Skin of body (tissue), 2 donors: ENCODE data around the gene DNAJC15. TPM values are rescaled to one million over a fixed set of nuclear protein-coding genes. Genes with fewer than 3 reads are reported as not detected.
"Not testable (repeated sequence)": the region's sequence is repeated elsewhere in the genome, so short reads cannot be mapped to it uniquely, and the experiment has no call there.

Source experiments
- DNase-seq: peaks from one replicate; lab custom pipeline; 2025; lab: John Stamatoyannopoulos, UW
- total RNA-seq: library from RNA; depleted of rRNA; stranded (reverse); fragments of >200 nt; gene quantifications from one replicate; pipeline ENCODE4 v1.2.3, GENCODE V29; 2014

The DNAJC15 gene
- total RNA-seq, 1 donor from 2014 or later = 9.6 TPM

- no peak for DNase-seq
Observed at GRCh38 chr13:43003729-43004128, 19.7 kb upstream of the DNAJC15 start.

- DNase-seq = no peak
Observed at GRCh38 chr13:43005460-43006236, 17.7 kb upstream of the DNAJC15 start.

DNA sequence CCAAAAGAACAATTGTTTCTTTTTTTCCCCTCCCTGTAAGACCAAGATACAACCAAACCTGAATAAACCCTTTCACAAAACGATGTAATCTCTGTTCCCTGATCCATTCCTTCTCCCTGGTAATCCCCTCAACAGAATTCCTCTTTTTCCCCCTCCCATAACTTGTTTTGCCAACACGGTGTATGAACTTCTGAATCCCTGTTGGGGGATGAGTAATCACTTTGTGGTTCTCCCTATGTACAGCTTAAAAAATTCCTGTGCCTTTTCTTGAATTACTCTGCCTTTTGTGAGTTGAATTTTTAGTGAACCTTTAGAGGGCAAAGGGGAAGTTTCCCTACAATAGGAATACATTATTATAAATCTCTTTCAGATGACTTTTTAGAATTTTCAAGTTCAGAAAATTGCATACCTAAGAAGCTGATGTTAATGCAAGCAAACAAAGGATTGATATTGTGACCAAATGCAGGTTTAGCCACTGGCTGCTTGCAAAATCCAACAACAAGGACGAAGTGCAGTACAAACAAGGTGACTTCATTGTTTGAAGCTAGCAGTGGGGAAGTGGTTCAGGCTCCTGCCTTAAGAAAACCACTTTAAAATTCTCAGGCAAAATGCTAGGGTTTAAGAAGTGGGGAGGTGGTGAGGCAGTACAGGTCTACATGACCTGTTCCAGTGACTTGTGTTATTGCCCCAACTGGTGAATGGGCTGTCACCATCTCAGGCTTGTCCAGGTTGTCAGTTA lies 16.3 kb upstream of the DNAJC15 start:
- no peak for DNase-seq

GRCh38 chr13:43008596-43008995 lies 14.8 kb upstream of the DNAJC15 start:
- DNase-seq = no peak

DNA sequence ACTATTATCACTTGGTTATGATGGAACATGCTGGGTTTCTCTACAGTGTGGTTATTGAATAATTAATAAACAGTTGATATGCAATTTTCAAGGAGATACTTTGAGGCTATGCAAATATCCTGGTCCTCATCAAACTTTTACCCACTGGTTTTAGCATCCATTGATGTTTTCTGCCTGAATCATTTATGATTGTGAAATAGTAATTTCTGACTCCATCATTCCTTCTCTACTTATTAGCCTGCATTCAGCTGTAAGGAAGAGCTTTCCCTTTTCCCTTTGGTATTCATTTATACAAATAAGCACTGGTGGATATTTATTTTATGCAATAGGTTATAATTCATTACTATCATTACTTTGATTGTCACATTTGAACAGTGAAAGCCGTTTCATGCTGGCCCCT lies 13.9 kb upstream of the DNAJC15 start:
- no peak for DNase-seq

- no peak for DNase-seq
Observed at GRCh38 chr13:43014162-43014561, 9.2 kb upstream of the DNAJC15 start.

DNA sequence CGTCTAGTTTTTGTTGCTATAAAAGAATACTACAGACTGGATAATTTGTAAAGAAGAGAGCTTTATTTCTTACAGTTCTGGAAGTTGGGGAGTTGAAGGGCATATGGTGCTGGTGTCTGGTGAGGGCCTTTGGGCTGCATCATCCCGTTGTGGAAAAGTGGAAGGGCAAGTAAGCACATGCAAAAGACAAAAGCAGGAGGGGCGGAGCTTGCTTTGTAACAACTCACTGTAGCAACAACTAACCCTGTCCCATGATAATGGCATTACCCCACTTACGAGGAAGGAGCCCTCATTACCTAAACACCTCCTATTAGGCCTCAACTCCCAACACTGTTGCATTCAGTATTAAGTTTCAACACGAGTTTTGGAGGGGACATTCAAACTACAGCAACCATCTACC lies 7.2 kb upstream of the DNAJC15 start:
- DNase-seq = no peak

GRCh38 chr13:43019811-43020210 lies 3.6 kb upstream of the DNAJC15 start:
- no peak for DNase-seq

DNA sequence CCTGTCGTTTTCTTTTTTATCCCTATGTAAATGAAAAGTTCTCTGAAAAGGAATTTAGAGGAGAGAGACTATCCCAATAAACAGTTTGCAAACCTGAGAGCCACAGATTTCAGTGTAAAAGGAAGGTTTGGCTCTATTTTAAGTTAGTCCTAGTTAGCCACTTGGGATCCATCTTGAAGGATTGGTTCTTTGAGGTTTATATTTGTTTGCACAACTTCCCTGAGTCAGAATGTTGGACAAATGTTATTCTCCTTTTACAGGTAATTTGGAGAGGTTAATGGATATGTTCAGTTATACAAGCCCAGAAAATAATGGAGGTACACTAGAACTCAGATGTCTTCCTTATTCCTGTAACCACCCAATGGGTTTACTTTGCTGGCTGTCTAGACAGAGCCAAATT lies 2.6 kb upstream of the DNAJC15 start:
- DNase-seq = no peak

DNA sequence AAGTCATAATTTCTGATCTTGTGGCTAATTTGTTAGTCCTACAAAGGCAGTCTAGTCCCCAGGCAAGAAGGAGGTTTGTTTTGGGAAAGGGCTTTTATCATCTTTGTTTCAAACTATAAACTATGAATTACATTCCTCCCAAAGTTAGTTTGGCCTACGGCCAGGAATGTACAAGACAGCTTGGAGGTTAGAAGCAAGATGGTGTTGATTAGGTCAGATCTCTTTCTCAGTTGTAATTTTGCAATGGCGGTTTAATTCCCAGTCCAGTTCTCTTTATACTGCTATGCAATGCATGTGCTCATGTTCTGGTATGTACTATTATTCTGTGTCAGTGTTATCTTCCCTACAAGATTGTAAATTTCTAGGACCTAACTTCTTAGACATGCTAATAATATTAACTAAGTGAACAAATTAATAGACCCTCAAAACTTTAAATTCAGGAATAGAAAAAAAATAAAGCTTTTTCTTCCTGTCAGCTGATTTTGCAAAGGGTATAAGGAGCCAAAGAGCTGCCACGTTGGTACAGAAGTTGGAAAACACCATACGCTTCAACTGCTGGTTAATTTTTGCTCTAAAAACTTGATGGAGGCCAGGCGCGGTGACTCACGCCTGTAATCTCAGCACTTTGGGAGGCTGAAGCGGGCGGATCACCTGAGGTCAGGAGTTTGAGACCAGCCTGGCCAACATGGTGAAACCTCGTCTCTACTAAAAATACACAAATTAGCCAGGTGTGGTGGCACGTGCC lies 1.3 kb upstream of the DNAJC15 start:
- no peak for DNase-seq

DNA sequence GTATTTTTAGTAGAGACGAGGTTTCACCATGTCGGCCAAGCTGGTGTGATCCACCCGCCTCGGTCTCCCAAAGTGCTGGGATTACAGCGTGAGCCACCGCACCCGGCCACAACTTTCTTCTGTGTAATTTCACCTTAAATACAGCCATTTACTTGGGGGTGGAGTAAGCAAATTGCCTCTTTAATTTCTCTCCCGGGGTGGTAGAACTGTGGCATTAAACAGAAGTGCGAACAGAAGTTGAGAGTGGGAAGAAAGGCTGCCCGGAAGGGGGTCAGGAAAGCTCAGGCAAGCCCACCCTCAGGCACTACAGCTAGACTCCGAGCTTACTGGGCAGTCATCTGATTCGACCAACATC lies 475 bp upstream of the DNAJC15 start:
- no peak for DNase-seq

DNA sequence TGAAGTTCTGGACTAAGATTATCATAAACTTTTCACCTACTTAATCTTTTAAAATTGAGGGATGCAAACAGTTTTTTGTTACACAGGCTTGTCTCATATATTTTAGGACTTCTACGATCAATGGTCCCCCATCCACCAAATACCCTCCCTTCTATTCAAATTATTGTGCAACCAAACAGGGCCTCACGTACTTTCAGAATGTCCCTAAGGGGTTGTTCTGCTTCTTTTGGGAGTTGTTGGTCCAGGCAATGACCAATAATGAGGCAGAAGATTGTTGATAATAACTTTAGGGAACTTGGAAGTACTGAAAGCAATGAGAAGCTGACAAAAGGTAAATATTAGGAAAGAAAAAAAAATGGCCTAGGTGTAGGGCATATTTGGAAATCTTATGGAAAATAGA lies 2.9 kb downstream of the DNAJC15 start:
- DNase-seq = no peak

DNA sequence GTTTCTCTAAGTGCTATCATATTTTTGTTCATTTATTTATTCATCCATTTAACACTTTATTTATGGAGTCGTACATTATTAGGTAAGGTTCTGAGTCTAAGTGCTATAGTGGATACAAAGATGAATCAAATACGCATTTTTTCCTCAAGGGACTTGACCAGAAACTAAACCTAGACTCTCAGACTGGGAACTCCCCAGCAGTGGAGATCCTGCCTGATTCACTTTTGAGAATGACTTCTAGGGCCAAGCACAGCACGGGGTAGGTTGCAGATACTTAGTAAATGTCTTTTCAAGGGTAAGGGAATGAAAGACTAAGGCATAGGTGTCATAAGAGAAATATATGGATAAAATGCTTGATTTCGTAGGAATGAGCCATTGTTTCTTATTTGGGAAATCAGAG lies 7.2 kb downstream of the DNAJC15 start:
- DNase-seq = no peak

- DNase-seq = no peak
Observed at GRCh38 chr13:43031881-43032280, 8.5 kb downstream of the DNAJC15 start.

DNA sequence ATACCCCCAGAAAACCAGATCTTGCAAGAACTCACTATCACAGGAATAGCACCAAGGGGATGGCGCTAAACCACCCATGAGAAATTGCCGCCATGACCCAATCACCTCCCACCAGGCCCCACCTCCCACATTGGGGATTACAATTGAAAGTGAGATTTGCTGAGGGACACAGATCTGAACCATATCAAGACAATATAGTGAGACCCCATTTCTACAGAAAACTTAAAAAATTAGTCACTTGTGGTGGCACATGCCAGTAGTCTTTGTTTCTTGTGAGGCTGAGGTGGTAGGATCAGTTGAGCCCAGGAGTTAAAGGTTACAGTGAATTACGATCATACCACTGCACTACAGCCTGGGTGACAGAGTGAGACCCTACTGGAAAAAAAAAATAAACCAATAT lies 9.7 kb downstream of the DNAJC15 start:
- DNase-seq = no peak

DNA sequence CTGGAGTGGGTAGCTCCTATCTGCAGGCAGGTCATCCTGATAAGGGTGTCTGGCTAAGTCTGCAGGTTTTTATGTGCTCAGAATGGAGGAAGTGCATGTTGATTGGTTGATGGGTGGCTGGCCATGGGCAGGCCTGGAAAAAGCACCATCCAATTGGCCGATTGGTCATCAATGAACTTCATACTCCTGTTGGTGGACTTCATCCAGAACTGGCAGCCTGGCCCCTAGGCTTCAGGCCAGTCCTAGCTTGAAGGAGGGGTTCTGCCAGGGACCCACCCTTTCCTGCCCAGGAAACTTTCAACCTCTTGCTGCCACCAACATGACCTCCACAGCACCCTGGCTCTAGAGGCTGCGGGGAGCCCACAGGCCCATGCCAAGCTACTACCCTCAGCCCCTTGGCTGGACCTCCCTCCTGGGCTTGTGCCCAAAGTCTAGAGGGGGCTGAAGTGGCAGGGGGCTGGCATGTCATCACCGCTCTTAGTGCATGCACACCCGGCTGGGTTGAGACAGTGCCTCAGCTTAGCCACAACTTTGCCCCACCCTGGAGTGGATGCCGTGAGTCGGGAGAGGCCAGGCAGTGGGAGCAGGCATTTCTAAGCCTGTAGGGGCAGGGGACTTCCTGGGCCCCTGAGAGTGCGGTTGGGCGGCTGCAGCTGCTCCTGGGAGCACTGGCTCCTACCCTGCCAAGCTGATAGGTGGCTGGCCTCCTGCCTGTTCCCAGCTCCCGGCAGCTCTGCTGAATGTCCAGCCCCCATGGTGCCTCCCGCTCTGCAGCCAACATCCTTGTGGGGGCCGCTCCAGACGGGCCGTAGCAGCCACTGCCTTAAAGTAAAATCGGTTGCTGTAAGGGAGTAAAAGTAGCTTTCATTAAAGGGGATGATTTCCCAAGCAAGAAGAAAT lies 13.2 kb downstream of the DNAJC15 start:
- DNase-seq = no peak

- no peak for DNase-seq
Observed at GRCh38 chr13:43039966-43040365, 16.6 kb downstream of the DNAJC15 start.

GRCh38 chr13:43040581-43041368 lies 17.4 kb downstream of the DNAJC15 start:
- DNase-seq = not testable (repeated sequence)

GRCh38 chr13:43041369-43041921 lies 18.1 kb downstream of the DNAJC15 start:
- no peak for DNase-seq

DNA sequence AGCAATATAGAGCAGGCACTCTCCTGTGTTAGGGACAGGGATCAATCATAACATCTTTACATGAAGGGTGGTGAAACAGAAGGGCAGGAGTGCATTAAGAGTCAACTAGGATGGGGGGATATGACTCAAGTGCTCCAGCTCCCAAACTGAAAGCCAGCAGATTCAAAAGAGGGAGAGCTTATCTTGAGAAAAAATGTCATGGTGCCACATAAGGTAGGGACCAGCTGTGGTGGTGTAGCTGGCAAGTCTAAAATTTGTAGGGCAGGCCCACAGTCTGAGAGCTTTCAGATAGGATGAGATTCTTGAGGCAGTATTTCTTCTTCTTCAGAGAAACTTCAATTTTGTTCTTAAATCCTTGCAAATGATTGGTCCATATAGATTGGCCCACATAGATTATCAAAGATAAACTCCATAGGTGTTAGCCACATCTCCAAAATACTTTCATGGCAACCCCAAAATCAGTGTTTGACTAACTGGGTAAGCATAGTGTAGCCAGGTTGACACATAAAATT lies 19.1 kb downstream of the DNAJC15 start:
- DNase-seq = no peak
